Measurements from ENCODE around the gene TOP3B. TPM values are rescaled to one million over a fixed set of nuclear protein-coding genes. Genes with fewer than 3 reads are reported as not detected.

Gene TOP3B
- total RNA-seq, 1 donor from 2014 or later, result 26.4 TPM

DNA sequence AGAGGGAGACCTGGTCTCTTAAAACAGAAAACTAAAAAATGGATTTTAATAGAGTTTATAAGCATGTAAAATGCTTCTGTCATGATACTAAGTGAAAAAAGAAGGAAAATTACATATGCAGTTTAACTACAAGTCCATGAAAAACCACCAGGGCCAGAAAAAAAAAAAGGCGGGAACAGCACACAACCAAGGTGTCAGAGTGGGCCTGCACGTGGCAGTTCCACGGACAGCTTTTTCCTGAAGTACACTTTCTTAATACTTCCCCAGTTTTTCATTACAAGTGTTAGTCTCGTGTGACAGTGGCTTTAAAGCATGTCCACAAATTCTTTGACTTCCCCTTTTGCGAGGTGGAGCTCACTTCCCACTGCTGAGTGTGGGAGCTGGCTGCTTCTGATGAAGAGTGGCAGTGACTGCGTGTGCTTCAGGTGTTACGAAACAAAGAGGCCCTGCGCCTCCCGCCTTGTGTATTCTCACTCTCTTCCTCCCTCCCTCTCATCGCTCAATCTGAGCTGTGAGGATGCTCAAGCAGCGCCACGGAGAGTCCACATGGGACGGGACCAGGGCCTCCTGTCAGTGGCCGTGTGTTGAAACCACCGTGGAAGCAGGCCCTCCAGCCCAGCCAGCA, 46.3 kb downstream of the TOP3B start:
- Histone ChIP-seq H3K27ac (peak overlapping the region; percentile 94 to 99), H3K27me3 (no peaks in the 10 kb centered on the region), H3K9me3 (no peaks in the 10 kb centered on the region), H3K4me1 (peaks cover 13 to 24% of the 10 kb centered on the region in 2 donors), H3K36me3 (peaks cover 15 to 23% of the 10 kb centered on the region in 2 donors), H3K4me3 (no peak overlapping the region)
- intact Hi-C loops (cut with DNase I), result loop anchor here (10.0 kb wide), 1 partner anchor 161 kb away; no protein-coding TSS in a partner anchor
- TF ChIP-seq, protein P1, sequence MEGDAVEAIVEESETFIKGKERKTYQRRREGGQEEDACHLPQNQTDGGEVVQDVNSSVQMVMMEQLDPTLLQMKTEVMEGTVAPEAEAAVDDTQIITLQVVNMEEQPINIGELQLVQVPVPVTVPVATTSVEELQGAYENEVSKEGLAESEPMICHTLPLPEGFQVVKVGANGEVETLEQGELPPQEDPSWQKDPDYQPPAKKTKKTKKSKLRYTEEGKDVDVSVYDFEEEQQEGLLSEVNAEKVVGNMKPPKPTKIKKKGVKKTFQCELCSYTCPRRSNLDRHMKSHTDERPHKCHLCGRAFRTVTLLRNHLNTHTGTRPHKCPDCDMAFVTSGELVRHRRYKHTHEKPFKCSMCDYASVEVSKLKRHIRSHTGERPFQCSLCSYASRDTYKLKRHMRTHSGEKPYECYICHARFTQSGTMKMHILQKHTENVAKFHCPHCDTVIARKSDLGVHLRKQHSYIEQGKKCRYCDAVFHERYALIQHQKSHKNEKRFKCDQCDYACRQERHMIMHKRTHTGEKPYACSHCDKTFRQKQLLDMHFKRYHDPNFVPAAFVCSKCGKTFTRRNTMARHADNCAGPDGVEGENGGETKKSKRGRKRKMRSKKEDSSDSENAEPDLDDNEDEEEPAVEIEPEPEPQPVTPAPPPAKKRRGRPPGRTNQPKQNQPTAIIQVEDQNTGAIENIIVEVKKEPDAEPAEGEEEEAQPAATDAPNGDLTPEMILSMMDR (IDR thresholded peaks at IDR 0.05), result no peak
- no peak for DNase-seq (ENCODE audit: low spot score in 2 of 2)

DNA sequence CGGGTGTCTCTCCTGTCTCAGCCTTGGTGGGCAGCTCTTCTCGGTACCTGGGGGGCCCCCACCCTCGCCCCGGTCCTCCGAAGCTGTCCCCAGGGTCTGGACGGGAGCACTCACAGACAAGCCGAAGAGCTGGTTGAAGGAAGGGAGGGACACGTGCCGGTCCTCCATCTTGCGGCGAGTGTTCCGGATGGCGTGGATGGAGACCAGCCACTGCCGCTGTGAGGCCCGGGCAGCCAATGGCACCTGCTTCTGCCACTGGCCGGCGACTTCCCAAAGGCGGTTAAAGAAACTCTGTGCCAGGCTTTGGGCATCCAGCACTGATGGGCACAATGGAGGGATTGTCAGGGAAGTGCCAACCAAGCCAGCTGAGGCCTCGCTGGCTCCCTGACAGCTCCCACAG, 48.7 kb downstream of the TOP3B start:
- Histone ChIP-seq H3K36me3 (peaks cover 39 to 47% of the 10 kb centered on the region in 2 donors), H3K27me3 (no peaks in the 10 kb centered on the region), H3K4me1 (peaks cover 13 to 19% of the 10 kb centered on the region in 2 donors), H3K4me3 (no peak overlapping the region), H3K27ac (peak overlapping the region; percentile 7 to 9), H3K9me3 (no peaks in the 10 kb centered on the region)
- TF ChIP-seq, protein P1 (IDR thresholded peaks at IDR 0.05), result no peak
- intact Hi-C loops (cut with DNase I), result loop anchor here (10.0 kb wide), 1 partner anchor 159 kb away; no protein-coding TSS in a partner anchor
- no peak for DNase-seq (ENCODE audit: low spot score in 2 of 2)

DNA sequence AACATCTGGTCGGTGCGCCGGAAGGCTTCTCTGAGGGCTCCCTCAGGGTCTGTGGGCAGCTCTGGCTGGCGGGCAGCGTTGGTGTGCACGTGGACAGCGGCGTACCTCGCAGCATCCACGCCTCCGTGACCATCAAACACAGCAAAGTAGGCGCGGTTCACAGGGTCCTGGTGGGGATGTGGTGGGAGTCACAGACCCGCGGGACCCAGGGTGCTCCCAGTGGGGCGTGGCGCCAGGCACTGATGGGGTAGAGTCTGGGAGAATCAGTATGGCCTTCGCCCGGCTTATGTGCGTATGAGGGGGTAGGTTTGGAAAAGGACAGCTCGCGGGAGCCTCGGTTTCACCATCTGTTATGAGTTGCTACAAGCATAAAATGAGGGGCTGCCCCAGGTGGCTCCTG, 49.2 kb downstream of the TOP3B start:
- intact Hi-C loops (cut with DNase I), result loop anchor here (10.0 kb wide), 1 partner anchor 159 kb away; no protein-coding TSS in a partner anchor
- H3K4me1 ChIP-seq, result peaks cover 13 to 16% of the 10 kb centered on the region in 2 donors
- no peak for DNase-seq (ENCODE audit: low spot score in 2 of 2)
- no peak overlapping the region for H3K27ac ChIP-seq
- no peaks in the 10 kb centered on the region for H3K9me3 ChIP-seq
- H3K4me3 ChIP-seq, result no peak overlapping the region
- peaks cover 44 to 52% of the 10 kb centered on the region in 2 donors for H3K36me3 ChIP-seq
- H3K27me3 ChIP-seq, result no peaks in the 10 kb centered on the region
- TF ChIP-seq, protein P1 (IDR thresholded peaks at IDR 0.05), result no peak

DNA sequence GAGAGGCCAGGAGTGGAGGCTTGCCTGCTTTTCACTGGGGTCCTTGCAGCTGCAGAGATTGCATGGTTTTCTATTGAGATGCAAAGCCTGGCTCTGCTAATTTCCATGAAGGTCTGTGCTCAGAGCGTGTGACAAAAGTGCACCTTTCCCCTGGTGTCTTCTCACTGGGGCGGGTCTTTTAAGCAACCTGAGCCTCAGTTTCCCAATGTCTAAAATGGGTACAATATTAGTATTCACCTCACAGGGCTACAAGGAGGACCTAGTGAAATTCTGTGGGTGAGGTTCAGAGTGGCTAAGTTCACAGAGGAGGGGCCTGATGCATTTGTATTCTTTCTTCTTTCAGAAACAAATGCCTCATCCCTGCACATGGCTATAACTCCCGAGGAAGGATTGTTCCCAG, 50.2 kb downstream of the TOP3B start:
- no peaks in the 10 kb centered on the region for H3K9me3 ChIP-seq
- H3K27me3 ChIP-seq, result no peaks in the 10 kb centered on the region
- no peak overlapping the region for H3K4me3 ChIP-seq
- intact Hi-C loops (cut with DNase I), result loop anchor here (10.0 kb wide), 1 partner anchor 158 kb away; no protein-coding TSS in a partner anchor
- TF ChIP-seq, protein P1 (IDR thresholded peaks at IDR 0.05), result no peak
- H3K36me3 ChIP-seq, result peaks cover 48 to 60% of the 10 kb centered on the region in 2 donors
- H3K4me1 ChIP-seq, result peaks cover 10 to 12% of the 10 kb centered on the region in 2 donors
- H3K27ac ChIP-seq, result no peak overlapping the region
- DNase-seq (ENCODE audit: low spot score in 2 of 2), result no peak

DNA sequence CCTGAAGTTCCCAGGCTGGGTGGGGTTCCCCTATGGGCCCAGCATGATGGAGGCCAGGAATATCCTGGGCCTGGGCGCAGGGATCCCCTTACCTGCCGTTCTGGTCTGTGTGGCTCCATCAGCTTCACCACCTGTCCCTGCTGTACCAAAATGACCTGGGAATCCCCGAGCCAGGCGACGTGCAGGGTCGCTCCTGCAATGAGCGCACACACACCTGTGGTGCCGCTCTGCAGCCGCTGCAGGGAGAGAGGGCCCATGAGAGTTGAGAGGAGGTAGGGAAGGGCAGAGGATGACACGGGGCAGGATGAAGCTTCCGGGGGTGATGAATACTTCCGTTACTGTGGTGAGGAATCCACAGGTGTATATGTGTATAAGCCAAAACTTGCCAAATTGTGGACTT, 51.5 kb downstream of the TOP3B start:
- Histone ChIP-seq H3K4me1 (no peaks in the 10 kb centered on the region), H3K4me3 (no peak overlapping the region), H3K27ac (no peak overlapping the region), H3K36me3 (peaks cover 52 to 69% of the 10 kb centered on the region in 2 donors), H3K27me3 (no peaks in the 10 kb centered on the region), H3K9me3 (no peaks in the 10 kb centered on the region)
- no peak for DNase-seq (ENCODE audit: low spot score in 2 of 2)
- intact Hi-C loops (cut with DNase I), result loop anchor here (10.0 kb wide), 1 partner anchor 156 kb away; no protein-coding TSS in a partner anchor
- TF ChIP-seq, protein P1 (IDR thresholded peaks at IDR 0.05), result no peak

Measured in ascending aorta (tissue), 2 donors.